AG09309 (cell line): ENCODE results near the gene TANK.

ENCODE experiments used
- DNase-seq: peaks from one replicate; pipeline ENCODE4 v3.0.0-alpha.2; 2010; ENCODE audit warnings: low read depth
- H3K4me3 ChIP-seq: 2 replicates; pipeline ENCODE4 v1.5.1; 2011; ENCODE audit warnings: mild to moderate bottlenecking, low read depth, low read length, moderate library complexity; ENCODE audit not compliant: control insufficient read depth
- TF ChIP-seq, protein P1 (sequence below): IDR thresholded peaks from 2 replicates; pipeline ENCODE4 v1.5.1; 2011; ENCODE audit warnings: mild to moderate bottlenecking, low read depth, low read length, inconsistent platforms; ENCODE audit not compliant: insufficient read depth, control insufficient read depth; ENCODE audit errors: missing control alignments

The TANK gene

GRCh38 chr2:161116509-161116908 lies 43.7 kb upstream of the TANK start:
- no peak overlapping the region for H3K4me3 ChIP-seq
- TF ChIP-seq, protein P1, sequence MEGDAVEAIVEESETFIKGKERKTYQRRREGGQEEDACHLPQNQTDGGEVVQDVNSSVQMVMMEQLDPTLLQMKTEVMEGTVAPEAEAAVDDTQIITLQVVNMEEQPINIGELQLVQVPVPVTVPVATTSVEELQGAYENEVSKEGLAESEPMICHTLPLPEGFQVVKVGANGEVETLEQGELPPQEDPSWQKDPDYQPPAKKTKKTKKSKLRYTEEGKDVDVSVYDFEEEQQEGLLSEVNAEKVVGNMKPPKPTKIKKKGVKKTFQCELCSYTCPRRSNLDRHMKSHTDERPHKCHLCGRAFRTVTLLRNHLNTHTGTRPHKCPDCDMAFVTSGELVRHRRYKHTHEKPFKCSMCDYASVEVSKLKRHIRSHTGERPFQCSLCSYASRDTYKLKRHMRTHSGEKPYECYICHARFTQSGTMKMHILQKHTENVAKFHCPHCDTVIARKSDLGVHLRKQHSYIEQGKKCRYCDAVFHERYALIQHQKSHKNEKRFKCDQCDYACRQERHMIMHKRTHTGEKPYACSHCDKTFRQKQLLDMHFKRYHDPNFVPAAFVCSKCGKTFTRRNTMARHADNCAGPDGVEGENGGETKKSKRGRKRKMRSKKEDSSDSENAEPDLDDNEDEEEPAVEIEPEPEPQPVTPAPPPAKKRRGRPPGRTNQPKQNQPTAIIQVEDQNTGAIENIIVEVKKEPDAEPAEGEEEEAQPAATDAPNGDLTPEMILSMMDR = no peak
- no peak for DNase-seq

DNA sequence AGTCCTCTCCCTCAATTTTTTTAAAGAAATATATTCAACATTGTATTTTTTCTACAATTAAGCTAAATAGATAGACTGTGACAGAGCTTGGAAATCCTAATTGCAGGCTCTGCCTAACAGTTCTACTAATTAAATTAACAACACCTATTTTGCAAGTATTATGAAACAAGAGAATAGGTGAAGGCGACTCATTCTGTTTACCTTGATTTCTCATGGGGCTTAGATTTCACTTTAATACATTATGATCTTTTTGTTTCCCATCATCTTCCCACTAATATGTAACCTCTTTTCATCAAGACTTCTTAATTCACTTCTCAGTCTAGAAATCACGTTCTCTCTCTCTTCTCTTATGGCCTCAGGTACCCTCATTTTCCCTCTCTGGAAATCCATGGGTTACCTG lies 42.7 kb upstream of the TANK start:
- no peak for DNase-seq
- no peak overlapping the region for H3K4me3 ChIP-seq
- TF ChIP-seq, protein P1 = no peak

GRCh38 chr2:161118722-161119121 lies 41.5 kb upstream of the TANK start:
- TF ChIP-seq, protein P1 = no peak
- no peak for DNase-seq

DNA sequence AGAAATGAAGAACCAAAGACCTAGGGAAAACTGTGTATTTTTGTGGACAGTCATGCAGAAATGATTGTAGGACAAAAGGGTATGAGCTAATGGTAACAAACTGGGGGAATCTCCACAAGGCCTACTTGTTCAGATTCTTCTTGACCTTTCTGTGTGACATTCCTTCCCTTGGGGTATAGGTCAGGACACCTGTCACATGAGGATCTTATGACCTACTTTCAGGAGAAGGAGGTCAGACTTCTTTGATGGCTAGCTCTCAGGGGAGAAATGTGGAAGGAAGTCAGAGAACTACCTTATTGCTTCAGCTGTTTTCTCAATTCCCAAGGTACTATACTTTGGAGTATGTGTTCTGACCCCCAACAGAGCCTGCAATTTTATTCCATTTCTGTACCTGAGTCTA lies 40.7 kb upstream of the TANK start:
- TF ChIP-seq, protein P1 = no peak
- DNase-seq = no peak
- no peak overlapping the region for H3K4me3 ChIP-seq

More at GRCh38 chr2:161118722-161119121, 41.5 kb upstream of the TANK start:
- no peak overlapping the region for H3K4me3 ChIP-seq

GRCh38 chr2:161120775-161121174 lies 39.5 kb upstream of the TANK start:
- no peak overlapping the region for H3K4me3 ChIP-seq
- TF ChIP-seq, protein P1 = no peak
- no peak for DNase-seq

GRCh38 chr2:161121622-161122021 lies 38.6 kb upstream of the TANK start:
- TF ChIP-seq, protein P1 = no peak
- no peak for DNase-seq
- no peak overlapping the region for H3K4me3 ChIP-seq
